ENCODE results near the gene SLC9A9. TPM values are rescaled to one million over a fixed set of nuclear protein-coding genes. Genes with fewer than 3 reads are reported as not detected.

SLC9A9 gene
- total RNA-seq, 6 experiments from 2014 or later = 1.3 to 6.3 (median 3.0) TPM

DNA sequence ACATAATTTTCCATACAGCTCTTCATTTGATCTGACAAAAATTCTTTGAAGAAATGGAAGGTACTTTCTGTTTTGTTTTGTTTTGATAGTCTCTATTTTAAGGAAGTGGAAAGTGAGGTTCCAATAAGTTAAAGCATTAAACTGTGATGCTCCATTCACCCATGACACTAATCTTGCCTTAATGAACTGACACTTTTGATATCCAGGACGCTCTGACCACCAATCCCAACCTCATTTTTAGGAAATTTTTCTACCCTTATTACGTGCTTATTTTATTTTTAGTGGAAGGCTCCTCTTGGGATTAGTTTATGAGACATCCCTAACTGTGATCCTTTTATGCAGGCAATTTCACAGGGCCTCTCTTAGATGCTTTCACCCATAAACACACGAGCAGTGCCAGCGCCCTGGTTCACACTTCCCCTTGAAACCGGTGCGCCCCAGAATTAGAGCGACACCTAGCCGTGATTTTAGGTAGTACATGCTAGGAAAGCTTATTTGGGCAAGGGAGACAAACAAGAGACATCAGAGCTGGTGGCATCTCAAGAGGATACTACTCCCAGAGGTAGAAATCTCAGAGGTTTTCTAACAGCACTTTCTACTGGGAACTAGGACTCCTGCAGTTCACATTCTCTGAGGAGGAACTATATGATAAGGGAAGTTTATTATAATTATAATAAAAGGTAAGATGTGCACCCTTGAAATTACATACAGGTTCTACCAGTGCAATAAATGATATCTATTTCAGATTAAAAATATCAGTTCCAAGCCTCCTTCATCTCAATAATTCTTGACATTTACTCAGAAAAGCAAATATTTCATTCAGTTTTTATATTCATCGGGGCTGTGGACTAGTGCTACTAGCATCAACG, 173.9 kb downstream of the SLC9A9 start:
- Histone ChIP-seq H3K27me3 (no peaks in the 10 kb centered on the region), H3K4me1 (peaks cover 0 to 8% (median 2%) of the 10 kb centered on the region in 4 donors), H3K4me3 (no peak overlapping the region), H3K36me3 (no peaks in the 10 kb centered on the region), H3K9me3 (no peaks in the 10 kb centered on the region), H3K27ac (no peak overlapping the region)
- DNase-seq (peak; percentile 61 to 77 (median 70)), ATAC-seq (peak; percentile 86 to 94 (median 90))
- 29% methylated on average over 10 of the region's 10 CpGs for WGBS (ENCODE audit: insufficient coverage, low coverage, low lambda C conversion rate, missing lambda C conversion rate)
- intact Hi-C loops (cut with DNase I) = no loop called here
- TF ChIP-seq, protein P1, sequence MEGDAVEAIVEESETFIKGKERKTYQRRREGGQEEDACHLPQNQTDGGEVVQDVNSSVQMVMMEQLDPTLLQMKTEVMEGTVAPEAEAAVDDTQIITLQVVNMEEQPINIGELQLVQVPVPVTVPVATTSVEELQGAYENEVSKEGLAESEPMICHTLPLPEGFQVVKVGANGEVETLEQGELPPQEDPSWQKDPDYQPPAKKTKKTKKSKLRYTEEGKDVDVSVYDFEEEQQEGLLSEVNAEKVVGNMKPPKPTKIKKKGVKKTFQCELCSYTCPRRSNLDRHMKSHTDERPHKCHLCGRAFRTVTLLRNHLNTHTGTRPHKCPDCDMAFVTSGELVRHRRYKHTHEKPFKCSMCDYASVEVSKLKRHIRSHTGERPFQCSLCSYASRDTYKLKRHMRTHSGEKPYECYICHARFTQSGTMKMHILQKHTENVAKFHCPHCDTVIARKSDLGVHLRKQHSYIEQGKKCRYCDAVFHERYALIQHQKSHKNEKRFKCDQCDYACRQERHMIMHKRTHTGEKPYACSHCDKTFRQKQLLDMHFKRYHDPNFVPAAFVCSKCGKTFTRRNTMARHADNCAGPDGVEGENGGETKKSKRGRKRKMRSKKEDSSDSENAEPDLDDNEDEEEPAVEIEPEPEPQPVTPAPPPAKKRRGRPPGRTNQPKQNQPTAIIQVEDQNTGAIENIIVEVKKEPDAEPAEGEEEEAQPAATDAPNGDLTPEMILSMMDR (IDR thresholded peaks at IDR 0.05) = peak; percentile 85 to 94 (median 88)
- TF ChIP-seq POLR2A (IDR thresholded peaks at IDR 0.05) = no peak

DNA sequence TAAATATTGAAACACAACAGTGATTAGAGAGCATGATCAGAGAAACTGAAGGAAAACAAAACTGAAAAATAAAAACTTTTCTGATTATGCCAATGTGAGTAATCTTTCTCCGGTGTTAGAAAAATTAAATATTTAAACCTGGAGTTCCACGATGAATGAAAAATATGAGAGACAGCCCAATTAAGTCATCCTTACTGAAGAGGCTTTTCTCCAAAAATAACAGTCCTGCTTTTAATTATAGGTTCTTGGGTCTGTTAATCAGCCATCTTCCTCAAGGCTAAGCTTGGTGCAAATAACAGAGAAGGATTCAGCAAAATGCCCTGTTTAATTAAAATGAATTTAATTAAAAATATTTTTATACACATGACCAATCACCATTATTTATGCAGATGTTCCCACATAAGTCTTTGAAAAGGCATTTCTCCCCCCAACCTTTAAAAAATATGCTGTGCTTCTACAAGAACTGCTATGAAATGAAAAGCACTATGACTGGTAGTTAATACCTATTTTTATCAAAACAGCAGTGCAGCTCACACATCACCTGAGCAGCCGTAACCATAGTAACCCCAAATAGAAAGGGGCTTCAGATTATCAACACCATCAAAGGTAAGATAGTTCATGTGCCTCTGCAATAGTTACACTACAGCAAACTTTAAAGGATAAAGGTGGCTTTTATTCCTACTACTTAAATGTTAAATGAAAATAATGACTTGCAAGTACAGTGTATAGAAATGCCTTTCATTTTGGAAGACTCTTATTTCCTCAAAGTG, 175.7 kb downstream of the SLC9A9 start:
- intact Hi-C loops (cut with DNase I) = no loop called here
- 82% methylated on average over 3 of the region's 3 CpGs for WGBS (ENCODE audit: insufficient coverage, low coverage, low lambda C conversion rate, missing lambda C conversion rate)
- no peak overlapping the region for H3K27ac ChIP-seq
- H3K4me1 ChIP-seq = peaks cover 0 to 8% (median 2%) of the 10 kb centered on the region in 4 donors
- no peaks in the 10 kb centered on the region for H3K27me3 ChIP-seq
- no peak overlapping the region for H3K4me3 ChIP-seq
- H3K36me3 ChIP-seq = no peaks in the 10 kb centered on the region
- DNase-seq (no peak), ATAC-seq (no peak)
- no peaks in the 10 kb centered on the region for H3K9me3 ChIP-seq
- TF ChIP-seq, protein P1 (IDR thresholded peaks at IDR 0.05) = no peak
- no peak for TF ChIP-seq POLR2A (IDR thresholded peaks at IDR 0.05)

DNA sequence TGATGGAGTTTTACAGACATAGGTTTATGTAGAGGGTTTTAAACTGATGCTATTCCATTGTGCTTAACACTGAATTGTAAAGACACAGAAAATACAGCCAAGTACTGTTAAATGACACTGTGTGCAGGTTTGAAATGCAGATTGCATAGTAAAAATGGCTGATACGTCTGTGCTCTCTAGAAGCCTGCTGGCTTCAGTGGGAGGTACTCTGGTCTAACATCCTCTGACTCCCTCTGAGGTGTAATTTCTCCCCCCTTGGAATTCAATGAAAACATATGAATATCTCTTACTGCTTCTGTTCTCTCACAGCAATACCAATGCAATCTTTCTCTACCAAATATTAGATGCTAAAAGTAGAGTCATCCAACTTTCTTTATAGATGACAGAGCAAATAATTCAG, 176.6 kb downstream of the SLC9A9 start:
- intact Hi-C loops (cut with DNase I) = no loop called here
- Histone ChIP-seq H3K27me3 (no peaks in the 10 kb centered on the region), H3K27ac (no peak overlapping the region), H3K4me3 (no peak overlapping the region), H3K36me3 (no peaks in the 10 kb centered on the region), H3K4me1 (no peaks in the 10 kb centered on the region), H3K9me3 (no peaks in the 10 kb centered on the region)
- no peak for ATAC-seq
- no peak for DNase-seq
- WGBS (ENCODE audit: insufficient coverage, low coverage, low lambda C conversion rate, missing lambda C conversion rate) = 50% methylated on average over 1 of the region's 1 CpG
- no peak for TF ChIP-seq POLR2A (IDR thresholded peaks at IDR 0.05)
- TF ChIP-seq, protein P1 (IDR thresholded peaks at IDR 0.05) = no peak

DNA sequence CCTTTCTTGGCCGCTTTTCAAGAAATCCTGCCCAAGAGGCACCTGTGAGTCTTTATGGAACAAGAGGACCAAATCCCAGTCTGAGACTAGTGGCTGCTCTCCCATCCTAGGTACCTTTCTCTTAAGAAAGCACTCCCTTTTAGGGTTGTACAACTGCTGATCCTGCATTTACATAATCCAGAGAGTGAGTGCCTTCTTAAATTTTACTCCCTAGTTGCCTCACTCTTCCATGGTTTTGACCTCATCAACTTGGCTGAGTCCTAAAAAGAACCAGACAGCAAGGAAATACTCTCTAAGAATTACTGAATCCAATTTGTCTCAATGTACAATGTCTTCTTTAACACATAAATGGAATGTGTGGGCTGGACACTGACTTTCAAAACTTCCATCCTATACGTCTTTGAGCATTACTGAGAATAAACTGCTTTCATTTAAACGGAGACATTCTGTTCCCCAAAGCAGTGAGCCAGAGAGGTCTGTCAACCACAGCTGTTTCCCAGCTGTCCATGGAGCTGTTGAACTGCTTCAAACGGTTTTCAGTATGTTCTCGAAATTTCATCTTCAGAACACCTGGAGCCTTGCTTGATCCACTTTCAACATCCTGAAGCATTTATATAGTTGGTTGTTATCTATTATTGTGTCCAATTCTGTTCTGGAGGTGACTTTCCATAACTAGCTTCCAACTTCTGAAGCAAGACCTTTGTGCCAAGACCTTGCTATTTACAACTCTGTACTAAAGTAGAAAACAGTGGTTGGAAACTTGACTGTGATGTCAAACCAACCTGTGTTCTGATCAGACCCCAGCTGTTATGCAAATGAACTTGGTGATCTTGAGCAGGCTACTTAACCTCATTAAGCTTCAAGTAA, 179.1 kb downstream of the SLC9A9 start:
- no peak for TF ChIP-seq POLR2A (IDR thresholded peaks at IDR 0.05)
- TF ChIP-seq, protein P1 (IDR thresholded peaks at IDR 0.05) = no peak
- ATAC-seq (no peak), DNase-seq (no peak)
- H3K27ac ChIP-seq = no peak overlapping the region
- WGBS (ENCODE audit: insufficient coverage, low coverage, low lambda C conversion rate, missing lambda C conversion rate) = 58% methylated on average over 4 of the region's 5 CpGs
- intact Hi-C loops (cut with DNase I) = no loop called here
- H3K9me3 ChIP-seq = no peaks in the 10 kb centered on the region
- no peaks in the 10 kb centered on the region for H3K36me3 ChIP-seq
- no peaks in the 10 kb centered on the region for H3K4me1 ChIP-seq
- no peaks in the 10 kb centered on the region for H3K27me3 ChIP-seq
- no peak overlapping the region for H3K4me3 ChIP-seq

Data from right lobe of liver (tissue), 6 donors.